GM12874 (cell line): Measurements from ENCODE around the gene PDSS2.

Experiments
- TF ChIP-seq, protein P1 (sequence below): IDR thresholded peaks from 2 replicates; pipeline ENCODE4 v1.5.1; 2011; ENCODE audit warnings: low read depth, mild to moderate bottlenecking, control low read depth, low read length, moderate library complexity; ENCODE audit not compliant: insufficient read depth

PDSS2 gene

DNA sequence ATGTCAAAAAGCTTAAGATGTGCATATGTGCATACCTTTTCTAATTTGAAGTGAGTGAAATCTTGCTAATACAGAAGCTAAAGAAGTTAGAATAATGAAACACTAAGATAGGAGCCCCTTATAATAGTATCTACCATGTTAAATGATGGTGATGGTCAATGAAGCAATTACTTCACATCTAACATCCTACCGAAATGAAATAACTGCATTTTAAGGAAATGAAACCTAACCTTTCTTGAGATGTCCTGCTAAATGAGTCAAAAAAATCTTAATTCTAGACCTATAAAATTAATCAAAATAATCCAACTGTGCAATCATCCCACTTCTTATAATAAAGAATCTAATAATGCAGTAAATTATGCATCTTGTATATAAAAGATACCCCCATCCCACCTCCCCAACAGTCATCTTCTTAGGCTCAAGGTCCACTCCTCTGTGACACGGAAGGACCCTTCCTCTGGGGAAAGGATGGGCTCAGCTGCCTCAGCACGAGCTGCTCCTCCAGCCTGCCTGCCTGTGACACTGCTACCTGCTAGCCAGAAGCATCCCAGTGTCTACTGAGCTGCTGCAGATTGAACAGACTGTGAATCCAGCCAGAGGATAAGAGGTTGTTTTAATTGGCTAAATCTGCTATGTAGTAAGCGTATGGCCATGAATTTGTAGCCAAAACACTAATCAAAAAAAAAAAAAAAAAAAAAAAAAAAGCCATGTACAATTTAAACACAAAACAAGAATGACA is 214.5 kb downstream of the PDSS2 start:
- TF ChIP-seq, protein P1, sequence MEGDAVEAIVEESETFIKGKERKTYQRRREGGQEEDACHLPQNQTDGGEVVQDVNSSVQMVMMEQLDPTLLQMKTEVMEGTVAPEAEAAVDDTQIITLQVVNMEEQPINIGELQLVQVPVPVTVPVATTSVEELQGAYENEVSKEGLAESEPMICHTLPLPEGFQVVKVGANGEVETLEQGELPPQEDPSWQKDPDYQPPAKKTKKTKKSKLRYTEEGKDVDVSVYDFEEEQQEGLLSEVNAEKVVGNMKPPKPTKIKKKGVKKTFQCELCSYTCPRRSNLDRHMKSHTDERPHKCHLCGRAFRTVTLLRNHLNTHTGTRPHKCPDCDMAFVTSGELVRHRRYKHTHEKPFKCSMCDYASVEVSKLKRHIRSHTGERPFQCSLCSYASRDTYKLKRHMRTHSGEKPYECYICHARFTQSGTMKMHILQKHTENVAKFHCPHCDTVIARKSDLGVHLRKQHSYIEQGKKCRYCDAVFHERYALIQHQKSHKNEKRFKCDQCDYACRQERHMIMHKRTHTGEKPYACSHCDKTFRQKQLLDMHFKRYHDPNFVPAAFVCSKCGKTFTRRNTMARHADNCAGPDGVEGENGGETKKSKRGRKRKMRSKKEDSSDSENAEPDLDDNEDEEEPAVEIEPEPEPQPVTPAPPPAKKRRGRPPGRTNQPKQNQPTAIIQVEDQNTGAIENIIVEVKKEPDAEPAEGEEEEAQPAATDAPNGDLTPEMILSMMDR = no peak

DNA sequence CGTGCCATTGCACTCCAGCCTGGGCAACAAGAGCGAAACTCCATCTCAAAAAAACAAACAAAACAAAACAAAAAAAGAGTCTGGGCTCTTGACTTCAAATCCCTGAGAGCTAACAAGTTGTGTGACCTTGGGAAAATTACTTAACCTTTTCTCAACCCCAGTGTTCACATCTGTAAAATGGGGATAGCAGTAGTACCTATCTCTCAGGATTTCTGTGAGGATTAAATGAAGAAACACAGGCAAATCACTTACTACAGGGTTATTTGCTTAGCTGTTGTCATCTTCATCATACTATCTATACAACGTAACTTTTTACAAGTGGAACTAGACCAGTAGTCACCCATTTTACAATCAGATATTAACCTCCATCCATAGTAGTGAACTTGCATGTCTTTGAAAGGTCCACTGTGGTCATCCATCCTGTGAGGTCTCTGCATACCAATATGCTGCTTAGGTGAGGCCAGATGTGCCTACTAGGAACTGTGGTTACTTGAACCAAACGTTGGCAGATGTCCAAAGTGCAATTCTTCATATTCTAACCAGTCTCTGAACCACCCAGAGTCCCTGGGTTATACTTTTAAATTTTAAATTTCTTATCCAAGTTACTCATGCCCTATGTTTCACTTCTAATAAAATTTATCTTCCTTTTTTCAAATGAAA is 215.2 kb downstream of the PDSS2 start:
- TF ChIP-seq, protein P1 = no peak

DNA sequence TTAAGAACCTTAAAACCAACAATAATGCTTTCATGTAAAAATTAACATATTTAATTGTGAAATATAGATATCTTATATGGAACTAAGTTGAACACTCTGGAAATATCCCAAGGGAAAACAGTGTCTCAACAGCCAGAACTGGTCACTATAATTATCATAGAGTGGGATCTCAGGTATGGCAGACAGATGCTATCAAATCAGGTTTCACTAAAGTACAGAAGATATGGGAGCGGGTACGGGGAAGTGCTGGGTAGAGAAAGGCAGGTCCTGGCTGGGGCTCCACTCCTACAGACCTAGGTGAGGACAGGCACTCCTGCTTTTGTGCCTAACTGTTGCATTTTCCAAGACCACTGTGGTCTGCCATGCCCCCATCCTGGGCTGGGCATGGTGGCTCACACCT is 215.9 kb downstream of the PDSS2 start:
- TF ChIP-seq, protein P1 = no peak

DNA sequence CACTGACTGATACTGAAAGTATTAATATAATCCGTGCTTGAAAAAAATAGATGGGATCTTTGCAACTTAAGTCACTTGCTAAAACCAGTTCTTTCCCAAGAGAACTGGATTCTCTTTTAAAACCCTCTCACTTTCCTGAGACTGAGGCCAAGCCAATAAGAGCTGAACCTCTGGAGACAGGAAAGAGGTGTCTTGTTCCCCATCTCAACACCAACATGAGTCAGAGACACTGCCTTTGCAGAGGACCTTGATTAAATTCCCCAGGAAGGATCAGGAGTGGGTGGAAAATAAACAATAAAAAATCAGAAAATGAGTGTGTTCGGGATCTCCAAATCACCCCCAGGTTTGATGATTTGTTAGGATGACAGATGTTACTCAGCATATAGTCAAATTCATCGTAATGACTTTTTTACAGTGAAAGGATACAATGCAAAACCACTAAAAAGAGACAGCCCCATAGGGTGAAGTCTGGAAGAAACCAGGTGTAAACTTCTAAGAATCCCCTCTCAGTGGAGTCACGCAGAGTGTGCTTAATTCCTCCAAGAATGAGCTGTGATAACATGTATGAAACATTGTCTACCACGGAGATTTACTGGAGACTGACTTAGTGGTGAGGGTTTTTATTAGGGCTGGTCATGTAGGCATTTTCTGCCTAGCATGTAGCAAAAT is 221.2 kb downstream of the PDSS2 start:
- TF ChIP-seq, protein P1 = no peak

DNA sequence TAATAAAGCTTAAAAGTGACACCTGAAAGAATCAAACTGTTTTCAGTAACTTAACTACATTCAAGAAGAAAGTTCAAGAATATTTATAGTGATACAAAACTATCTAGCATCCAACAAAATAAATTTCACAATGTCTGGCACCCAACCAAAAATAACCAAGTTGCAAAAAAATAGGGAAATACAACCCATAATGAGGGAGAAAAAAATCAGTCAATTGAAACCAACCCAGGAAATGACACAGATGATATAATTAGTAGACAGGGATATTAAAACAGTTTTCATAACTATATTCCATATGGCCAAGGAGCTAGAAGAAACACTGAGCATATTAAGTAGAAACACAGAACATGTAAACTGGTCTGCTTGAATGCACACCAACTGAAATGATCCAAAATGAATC is 223.9 kb downstream of the PDSS2 start:
- TF ChIP-seq, protein P1 = no peak

DNA sequence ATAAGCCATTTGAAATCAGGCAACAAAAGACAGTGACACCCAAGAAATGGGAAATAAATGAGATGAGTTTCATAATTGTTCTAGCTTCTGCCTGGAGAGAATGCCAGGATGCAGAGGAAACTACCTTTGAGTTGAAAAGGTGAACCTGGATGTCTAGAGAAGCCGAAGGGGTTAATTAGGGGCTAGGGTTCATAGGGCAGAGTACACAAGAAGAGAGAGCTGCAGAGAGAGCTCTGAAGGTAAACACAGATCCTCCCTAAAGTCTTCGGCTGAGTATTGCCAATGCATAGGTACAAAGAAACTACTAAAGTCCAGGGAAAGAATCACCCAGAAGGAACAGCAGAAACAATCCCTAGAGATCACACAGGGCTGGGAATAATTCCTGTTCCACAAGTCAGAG is 224.4 kb downstream of the PDSS2 start:
- TF ChIP-seq, protein P1 = no peak

DNA sequence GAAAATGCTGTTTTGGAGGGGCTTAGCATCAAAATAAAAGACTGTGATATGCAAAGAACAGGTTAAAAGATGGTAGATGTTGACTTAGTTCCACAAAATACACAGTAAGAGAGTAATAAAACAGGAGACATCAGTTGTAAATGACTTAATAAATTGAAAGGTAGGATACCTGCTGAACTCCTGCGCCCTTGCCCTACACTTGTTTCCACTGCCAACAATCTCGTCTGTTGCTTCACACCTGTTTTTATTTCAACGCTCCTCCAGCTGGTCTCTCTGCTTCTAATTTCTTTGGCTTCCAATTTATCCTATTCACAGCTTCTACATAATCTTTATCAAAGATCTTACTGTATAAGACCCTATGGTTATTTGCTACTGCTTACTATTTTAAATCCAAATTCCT is 228.1 kb downstream of the PDSS2 start:
- TF ChIP-seq, protein P1 = no peak
